NCI-H1092 (cell line): ENCODE measurements around the gene CDR2.
"Not testable (repeated sequence)": the region's sequence is repeated elsewhere in the genome, so short reads cannot be mapped to it uniquely, and the experiment has no call there.

Experiments
- DNase-seq: peaks from one replicate; lab custom pipeline; 2025; lab: John Stamatoyannopoulos, UW

The CDR2 gene

DNA sequence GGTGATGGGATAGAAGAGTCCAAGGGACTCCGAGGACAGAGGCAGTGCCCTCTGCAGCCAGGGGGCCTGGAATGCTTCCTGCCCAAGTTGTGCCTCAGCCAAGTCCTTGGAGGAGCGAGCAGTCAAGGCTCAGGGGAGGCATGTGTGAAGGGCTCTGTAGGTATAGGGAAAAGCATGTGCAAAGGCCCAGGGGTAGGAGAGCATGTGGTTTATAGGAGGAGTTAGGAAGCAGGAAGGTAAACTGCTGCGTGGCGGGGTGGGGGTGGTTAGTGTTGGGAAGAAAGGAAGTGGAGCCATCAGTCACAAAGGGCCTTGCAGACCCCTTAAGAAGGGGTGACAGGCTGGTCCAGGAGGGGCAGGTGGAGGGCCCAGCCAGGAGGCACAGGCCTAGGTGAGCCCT, 70.0 kb downstream of the CDR2 start:
- DNase-seq, result no peak

DNA sequence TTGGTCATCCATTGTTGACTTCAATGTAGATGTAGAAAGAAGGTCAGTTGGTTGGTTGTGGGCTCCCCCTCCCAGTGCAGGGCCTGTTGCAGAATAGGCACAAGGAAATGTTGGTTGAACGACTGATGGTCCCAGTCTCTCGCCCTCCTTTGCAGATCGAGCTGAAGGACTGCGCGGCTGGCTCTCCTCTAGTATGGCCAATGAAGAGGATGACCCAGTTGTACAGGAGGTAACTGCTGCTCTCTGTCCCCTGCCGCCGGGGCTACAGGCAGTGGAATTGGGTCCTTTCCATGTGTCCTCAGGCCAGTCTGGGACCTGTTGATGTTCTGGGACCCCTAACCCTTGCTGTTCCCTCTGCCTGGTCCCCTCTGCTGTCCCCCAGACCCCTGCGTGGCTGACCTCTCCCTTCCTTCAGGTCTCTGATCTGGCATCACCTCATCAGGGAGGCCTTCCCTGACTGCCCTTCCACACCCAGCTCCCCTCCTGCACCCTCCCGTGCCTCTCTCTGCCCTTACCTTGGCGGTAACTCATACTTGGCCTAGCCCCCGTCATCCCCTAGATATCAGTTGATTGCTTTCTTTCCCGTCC, 71.5 kb downstream of the CDR2 start:
- no peak for DNase-seq

DNA sequence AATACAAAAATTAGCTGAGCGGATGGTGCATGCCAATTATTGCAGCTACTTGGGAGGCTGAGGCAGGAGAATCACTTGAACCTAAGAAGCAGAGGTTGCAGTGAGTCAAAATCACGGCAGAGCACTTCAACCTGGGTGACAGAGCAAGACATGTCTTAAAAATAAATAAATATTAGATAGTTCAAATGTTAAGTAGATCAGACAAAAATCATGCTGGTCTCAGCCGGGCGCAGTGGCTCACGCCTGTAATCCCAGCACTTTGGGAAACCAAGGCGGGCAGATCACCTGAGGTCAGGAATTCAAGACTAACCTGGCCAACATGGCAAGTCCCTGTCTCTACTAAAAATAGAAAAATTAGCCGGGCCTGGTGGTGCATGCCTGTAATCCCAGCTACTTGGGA, 73.0 kb downstream of the CDR2 start:
- not testable (repeated sequence) for DNase-seq

DNA sequence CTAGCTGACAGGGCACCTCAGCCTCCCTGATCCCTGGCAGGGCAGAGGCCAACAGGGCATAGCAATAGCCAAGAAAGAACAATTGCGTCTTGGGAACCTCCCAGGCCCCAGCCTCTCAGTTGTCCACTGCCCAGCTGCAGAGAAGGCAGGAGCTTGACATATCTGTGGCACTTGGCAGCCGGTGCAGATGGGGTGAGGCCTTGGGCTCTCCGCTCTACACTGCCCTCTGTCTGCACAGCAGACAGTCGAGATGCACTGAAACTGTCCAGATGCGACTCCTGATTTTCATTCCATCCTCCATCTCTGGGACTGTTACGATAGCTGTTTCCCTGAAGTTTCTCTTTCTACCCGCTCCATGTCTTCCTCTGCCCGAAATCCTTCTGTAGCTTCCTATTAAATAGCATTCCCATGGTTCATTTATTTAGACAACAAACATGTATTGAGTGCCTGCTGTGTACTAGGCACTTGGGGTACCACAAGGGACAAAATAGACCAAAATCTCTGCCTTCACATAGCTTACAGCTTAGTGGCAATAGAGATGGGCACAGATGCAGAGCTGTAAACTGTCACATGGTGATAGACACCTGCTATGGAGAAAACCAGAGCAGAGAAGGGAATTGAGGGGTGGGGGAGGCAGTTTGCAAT, 73.9 kb downstream of the CDR2 start:
- DNase-seq, result no peak

DNA sequence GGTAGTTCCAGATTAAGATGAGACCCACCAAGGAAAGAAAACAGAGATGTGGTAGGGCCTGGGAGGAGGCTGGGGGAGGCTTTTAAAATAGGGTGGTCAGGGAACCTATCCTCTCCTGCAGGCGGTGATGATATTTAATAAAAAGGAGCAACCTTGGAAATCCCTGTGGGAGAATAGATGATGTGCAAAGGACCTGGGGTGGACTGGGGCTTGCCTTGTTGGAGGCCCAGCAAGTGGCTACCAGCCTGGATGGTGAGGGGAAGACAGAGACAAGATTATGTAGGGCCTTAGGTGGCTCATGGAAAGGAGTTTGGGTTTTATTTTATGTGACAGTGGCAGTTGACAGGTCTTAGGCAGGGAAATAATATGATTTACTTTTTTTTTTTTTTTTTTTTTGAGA, 75.4 kb downstream of the CDR2 start:
- no peak for DNase-seq

DNA sequence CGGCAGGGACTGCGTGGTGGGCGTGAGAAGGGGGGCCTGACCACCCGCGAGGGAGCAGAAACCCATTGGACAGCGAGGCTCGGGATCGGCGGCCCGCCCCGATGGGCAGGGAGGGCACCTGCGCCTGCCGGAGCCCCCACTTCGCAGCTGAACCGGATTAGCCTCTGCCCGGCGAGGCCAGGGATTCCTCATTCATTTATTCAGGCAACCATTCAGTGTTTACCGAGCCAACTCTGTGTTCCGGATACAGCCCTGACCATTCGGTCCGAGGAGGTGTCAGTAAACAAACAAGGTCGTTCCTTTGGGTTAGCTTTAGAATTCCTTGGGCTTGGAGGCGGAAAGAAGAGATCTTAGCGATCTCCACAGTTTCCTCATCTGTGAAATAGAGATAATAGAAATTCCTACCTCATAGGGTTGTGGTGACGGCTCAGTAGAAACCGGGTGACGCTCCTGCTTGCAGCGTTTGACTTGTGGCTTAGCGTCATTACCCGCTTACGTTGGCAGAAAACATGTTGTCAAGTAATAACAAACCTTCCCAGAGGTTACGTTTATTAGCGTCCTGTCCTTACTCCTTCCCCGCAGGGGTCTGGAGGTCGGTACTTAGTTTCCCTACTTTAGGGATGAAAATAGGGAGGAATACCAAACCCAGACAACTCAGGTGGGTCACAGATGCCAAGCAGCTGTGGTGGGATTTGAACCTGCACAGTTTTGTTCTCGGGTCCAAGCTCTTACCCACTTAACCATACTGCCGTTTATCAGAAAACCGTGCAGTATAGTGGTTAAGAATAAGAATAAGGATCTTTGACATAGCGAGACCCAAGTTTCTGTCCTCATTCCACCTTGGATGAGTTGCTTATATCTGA, 76.3 kb downstream of the CDR2 start:
- peak; percentile 91 for DNase-seq

DNA sequence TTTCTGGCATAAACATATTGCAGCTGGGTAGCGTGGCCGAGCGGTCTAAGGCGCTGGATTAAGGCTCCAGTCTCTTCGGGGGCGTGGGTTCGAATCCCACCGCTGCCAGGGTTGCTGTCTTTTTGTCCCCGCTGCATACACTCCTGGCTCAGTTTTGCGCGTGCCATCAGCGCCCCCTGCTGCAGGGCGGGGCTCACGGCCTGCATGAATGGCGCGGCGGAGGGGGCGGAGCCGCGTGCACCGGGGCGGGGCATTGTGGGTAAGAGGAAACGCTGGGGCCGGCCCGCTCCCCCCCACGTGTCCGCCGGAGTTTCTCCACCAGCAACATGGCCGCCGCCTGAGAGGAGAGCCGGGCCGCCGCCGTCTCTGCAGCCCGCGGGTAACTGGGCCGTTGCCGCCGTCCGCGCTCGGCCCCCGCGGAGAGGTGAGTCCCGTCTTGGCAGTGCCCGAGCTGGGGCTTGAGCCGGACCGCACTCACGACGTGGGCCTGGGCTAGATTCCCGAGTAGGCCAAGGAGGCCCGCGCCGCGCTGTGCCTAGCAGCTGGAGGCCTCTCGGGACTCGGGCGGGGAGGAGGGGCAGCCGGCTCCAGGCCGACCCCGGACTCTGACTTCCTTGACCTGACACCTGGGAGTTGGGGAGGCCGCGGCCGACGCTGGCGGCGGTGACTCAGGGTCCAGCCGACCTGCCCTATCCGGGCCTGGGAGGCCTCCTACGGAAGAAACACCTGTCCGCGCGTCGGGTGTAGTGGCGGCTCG, 77.1 kb downstream of the CDR2 start, which contains the start of gene POLR3E:
TSS of gene POLR3E (plus strand) at position 296 of the 757 bp plus-strand sequence. CDS start 5,560 bp downstream, outside the sequence.
- peak; percentile 96 for DNase-seq

DNA sequence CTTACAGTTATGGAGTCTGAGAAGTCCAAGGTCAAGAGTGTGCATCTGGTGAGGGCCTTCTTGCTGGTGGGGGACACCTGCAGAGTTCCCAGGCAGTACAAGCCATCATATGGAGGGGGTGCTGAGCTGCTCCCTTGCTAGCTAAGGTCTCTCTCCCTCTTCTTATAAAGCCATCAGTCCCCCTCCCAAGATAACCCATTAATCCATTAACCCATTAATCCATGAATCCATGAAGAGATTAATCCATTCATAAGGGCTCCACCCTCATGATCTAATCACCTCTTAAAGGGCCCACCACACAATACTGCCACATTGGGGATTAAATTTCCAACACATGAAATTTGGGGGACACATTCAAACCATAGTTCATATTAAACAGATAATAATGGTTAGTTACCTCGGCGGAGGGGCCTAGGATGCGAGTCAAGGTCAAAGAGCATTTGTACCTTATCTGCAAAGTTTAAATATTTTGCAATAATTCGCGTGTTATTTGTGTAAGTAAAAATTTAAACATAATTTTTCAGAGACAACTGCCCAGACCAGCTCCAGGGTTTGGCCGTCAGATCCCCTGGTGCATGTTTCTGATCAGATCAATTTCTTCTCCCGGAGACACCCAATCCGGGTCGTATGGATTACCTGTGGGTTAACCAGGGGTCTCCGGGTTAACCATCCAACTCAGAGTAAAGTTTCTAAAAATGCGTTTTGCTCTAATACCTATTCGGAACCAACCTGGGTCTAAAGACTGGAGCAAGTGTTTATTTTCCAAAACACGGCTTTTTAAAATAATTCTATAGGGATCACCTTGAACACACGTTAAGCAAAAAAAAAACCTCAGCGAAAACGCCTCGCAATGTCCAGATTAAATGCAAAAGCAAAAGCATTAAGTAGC, 78.0 kb downstream of the CDR2 start:
- DNase-seq, result no peak
